Fibroblast of mammary gland (primary cell): Measurements from ENCODE around the gene GLTPD2.

Experiments
- DNase-seq: peaks from one replicate; pipeline ENCODE4 v3.0.0-alpha.2; 2010; ENCODE audit warnings: low read depth
- H3K4me3 ChIP-seq: 2 replicates; pipeline ENCODE4 v1.5.1; 2011; ENCODE audit warnings: low read depth, mild to moderate bottlenecking, low read length, moderate library complexity; ENCODE audit not compliant: control insufficient read depth
- CTCF ChIP-seq: conservative IDR thresholded peaks from 2 replicates; pipeline ENCODE4 v1.5.1; 2011; ENCODE audit warnings: low read depth, low read length, inconsistent platforms; ENCODE audit not compliant: control insufficient read depth, insufficient read depth

GLTPD2 gene

GRCh38 chr17:4768298-4768697, 20.5 kb upstream of the GLTPD2 start:
- H3K4me3 ChIP-seq: no peak overlapping the region
- DNase-seq: no peak
- TF ChIP-seq CTCF: no peak

- peak; percentile 37 for DNase-seq
- TF ChIP-seq CTCF: no peak
- no peak overlapping the region for H3K4me3 ChIP-seq
Measured at GRCh38 chr17:4769628-4770027, 19.1 kb upstream of the GLTPD2 start.

- TF ChIP-seq CTCF: no peak
- H3K4me3 ChIP-seq: no peak within 1 kb of the TSS
- no peak for DNase-seq
Measured at GRCh38 chr17:4771519-4772234, 17.1 kb upstream of the GLTPD2 start, which contains the start of gene TM4SF5. TSS of gene TM4SF5 (plus strand) at chr17:4771886. CDS start at chr17:4771923, 37 bp downstream.

- no peak overlapping the region for H3K4me3 ChIP-seq
- TF ChIP-seq CTCF: no peak
- DNase-seq: no peak
Measured at GRCh38 chr17:4772235-4772613, 16.5 kb upstream of the GLTPD2 start.

- DNase-seq: no peak
- no peak for TF ChIP-seq CTCF
- H3K4me3 ChIP-seq: no peak overlapping the region
Measured at GRCh38 chr17:4777969-4778760, 10.6 kb upstream of the GLTPD2 start.

- no peak overlapping the region for H3K4me3 ChIP-seq
- no peak for TF ChIP-seq CTCF
- no peak for DNase-seq
Measured at GRCh38 chr17:4780325-4780955, 8.3 kb upstream of the GLTPD2 start.
